NCI-H526 treated with DMSO at 0.1 percent for 48 hours (cell line): ENCODE results near the gene LRP5.
A peak's percentile ranks its signal among the peaks of the same experiment; 100 is the strongest.

Experiments used
- DNase-seq: peaks from one replicate; lab custom pipeline; 2025; lab: John Stamatoyannopoulos, UW

LRP5 gene

DNA sequence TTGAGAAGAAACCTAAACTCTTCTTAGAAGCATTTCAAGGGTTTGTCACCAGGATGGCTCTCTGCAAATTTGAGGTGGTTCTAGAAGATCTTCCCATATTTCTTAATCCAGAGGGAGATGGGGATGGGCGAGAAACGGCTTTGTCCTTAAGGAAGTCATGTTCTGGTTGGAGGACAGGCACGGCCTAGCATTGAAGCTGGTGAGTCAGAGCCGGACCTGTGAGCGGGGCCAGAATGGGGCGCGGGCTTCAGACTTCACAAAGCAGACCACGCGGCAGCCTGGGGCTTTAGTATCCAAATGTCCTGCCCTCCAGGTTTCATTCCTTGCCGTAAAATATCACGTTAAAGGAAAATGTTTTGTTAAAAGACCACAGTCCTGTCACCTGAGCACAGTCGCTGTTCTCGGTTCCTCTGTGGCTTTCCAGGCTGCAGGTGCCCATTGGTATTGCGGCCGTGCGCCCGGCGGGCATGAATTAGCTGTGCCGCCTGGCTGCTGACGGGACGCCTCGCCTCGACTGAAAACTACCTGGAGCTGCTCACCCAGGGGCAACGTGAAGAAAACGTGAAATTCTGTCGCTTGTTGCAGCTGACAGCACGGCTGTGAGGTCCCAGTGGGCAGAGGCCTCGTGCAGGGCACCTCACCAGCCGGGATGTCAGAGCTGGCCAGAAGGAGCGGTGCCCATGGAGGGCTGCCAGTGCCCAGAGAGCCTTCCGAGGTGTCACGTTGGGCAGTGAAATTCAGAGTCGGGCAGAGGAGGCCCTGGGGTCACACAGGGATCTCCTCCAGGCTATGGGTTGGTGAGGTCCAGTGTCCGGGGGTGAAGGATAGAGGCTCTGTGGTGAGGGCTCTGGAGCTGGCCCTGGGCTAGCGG, 59.0 kb downstream of the LRP5 start:
- no peak for DNase-seq

GRCh38 chr11:68372114-68372513, 59.7 kb downstream of the LRP5 start:
- DNase-seq: no peak

DNA sequence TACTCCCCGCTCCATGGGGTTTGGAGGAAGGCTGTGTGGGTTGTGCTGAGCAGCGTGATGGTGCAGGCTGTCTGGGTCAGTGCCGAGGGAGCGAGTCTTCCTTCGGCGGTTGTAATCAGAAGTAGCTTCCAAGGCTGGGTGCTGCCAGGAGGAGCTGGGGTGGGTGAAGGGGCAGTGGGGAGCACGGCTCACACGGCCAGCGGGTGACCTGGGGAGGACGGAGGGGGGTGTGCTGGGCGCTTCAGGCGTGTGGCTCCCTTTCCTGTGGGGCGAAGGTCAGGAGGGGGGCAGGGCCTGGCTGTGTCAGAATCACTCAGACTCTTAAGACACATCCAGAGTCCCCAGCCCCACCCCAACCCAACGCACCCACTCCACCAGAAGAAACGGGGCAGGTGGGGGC, 60.2 kb downstream of the LRP5 start:
- no peak for DNase-seq

DNA sequence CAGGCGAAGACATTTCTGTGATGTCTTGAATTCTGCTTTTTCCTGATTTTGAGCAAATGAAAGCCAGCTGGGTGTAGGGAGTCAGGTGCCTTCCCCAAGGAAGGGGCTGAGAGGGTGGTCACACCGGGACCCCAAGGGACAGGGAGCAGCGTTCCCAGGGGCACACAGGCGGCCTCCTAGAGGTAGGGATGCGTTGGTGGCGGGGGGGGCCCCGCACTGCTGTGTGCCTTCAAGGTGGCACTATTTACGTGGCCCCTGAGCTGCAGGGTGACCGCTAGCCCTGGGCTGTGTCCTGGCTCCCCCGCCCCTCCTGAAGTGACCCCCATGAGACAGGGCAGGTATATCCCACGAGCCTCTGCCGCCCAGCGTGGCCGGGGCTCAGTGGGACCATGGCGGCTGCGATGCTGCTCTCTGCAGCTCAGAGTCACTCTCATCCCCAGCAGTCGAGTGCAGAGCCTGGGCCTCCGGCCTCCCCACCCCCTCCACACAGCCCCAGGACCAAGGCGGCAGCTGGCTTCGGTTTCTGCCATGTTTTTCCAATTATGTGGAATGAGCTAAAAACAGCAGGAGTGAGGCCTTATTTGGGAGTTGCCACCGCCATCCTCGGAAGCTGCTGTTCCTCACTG, 60.9 kb downstream of the LRP5 start:
- no peak for DNase-seq

- peak; percentile 27 for DNase-seq
Observed at GRCh38 chr11:68373815-68374501, 61.6 kb downstream of the LRP5 start.

DNA sequence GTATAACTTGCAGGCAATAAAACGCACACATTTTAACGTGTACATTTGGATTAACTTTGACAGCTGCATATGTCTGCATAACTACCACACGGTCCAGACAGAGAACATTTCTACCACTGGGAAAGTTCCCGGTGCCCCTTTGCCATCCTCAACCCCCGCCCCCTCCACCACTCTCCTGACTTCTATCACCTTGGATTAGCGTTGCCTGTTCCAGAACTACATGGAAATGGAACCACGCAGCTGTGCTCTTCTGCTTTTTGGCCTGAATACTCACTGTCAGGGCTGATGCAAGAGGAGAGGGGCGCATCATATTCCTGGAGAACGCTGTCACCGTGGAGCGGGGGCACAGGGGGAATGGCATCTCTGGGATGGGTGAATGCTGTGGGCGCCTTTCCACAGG, 62.1 kb downstream of the LRP5 start:
- DNase-seq: no peak

GRCh38 chr11:68375337-68375736, 62.9 kb downstream of the LRP5 start:
- DNase-seq: no peak

DNA sequence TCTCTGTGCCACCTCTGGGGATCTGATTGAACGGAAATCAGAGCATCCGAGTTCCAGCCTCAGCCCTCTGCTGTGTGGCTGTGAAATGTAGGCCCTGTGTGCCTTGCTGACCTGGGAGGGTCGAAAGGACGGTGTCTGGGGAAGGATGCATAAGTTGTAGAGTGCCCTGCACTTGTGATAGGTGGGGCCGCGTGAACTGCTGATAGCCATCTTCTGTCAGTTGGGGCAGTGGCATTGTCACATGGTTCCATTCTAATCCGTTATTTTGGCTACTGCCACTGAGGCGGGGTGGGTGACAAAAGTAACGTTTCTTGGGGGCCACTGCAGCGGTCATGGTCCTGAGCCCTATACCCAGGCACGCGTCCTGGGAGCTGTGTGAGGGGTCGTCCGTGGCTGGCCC, 63.4 kb downstream of the LRP5 start:
- DNase-seq: no peak

GRCh38 chr11:68377389-68377795, 65.0 kb downstream of the LRP5 start:
- DNase-seq: no peak

- peak; percentile 50 for DNase-seq
Observed at GRCh38 chr11:68379206-68379605, 66.8 kb downstream of the LRP5 start.

DNA sequence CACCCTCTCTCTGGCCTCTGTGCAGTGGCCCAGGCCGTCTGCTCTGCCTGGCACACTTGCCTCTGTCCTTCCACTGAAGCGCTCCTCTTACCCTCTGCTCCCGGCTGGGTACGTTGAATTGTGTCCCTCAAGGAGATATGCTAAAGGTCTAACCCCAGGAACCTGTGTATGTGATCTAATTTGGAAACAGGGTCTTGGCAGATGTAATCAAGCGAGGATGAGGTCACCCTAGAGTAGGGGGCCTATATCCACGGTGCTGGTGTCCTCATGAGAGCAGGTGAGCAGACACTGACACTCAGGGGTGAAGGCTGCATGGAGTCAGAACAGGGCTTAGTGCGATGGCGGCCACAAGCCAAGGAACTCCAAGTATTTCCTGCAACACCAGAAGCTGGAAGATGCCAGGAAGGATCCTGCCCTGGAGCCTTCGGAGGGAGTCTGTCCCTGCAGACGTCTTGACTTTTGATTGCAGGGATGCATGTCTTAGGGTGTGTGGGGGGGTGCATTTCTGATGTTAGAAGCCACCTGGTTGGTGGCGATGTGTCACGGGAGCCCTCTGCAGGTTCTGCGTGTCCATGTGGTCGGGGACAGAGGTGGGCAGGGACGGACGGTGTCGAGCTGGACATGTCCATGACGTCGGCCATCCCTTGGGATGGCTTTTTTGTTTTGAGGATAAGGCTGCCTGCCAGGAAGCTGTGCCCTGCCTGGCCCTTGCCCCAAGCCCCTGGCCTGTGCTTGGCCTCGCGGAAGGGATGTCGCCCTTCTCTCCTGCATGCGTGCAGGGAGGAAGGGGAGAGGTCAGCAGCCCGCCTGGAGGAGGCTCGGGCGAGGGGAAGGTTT, 68.6 kb downstream of the LRP5 start:
- no peak for DNase-seq

DNA sequence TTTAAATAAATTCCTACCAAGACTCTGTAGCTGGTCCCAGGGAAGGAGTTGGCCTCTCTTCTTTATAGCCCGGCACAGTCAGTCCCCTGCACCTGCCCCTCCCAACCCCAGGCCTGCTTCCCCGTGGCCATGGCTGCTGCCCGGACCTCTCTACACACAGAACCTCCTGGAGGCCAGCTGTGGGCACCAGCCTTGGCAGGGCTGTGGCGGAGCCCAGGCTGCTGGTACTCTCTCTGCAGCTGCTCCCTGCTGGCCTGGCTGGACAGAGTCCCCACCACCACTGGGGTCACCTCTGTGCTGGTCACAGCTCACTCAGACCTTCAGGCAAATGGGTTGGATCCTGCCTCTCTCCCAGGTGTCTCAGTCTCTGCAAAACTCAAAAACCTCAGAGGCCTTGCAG, 69.3 kb downstream of the LRP5 start:
- DNase-seq: no peak

DNA sequence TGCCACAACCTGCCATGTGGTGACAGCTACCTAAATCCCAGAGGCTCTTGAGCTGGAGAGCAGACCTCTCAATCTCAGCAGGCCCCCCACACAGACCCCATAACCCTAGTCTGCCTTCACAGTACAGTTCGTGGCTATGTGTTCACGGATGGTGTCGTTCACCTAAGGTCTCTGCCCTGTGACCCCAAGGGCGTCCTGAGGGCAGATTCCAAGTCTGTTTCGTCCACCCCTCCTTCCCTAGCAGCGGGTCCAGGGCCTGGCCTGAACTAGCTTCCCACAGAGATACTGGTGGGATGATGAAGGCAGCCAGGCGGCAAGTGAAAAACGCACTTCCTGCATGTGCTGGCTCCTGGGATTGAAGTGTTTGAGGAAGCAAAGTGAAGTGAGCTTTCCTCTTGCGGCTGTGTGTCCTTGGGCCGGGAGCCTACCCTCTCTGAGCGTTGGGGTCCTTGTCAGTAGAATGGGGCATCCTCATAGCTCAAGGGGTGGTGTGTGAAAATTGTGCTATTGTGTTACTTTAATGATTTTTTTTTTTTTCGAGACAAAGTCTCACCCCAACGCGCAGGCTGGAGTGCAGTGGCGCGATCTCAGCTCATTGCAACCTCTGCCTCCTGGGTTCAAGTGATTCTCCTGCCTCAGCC, 70.1 kb downstream of the LRP5 start:
- no peak for DNase-seq

- peak; percentile 9 for DNase-seq
Observed at GRCh38 chr11:68383976-68384501, 71.6 kb downstream of the LRP5 start.

DNA sequence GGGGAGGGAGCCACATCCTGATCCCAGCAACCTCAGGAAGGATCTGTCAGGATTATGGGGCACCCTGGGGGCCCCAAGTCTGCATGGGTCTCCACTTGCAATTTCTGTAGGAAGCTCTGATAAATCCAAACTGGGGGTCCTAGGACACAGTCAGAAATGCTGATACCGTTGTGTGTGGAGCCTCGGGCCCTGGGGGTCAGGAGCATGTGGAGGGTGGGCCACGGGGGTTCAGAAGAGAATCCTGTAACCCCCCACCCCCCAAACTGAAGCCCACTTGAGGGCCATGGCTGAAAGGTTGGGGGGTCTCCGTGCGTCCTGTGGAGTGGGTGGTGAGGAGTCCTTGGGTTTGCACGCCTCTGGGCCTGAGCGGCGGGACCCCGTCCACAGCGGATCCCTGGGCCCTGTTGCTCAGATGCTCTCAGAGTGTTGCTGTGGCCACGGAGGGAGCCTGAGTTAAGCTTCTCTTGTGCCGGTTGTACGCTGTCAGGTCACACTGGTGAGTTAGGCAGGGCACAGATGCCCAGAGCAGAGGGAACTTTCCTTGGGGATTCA, 72.2 kb downstream of the LRP5 start:
- no peak for DNase-seq

DNA sequence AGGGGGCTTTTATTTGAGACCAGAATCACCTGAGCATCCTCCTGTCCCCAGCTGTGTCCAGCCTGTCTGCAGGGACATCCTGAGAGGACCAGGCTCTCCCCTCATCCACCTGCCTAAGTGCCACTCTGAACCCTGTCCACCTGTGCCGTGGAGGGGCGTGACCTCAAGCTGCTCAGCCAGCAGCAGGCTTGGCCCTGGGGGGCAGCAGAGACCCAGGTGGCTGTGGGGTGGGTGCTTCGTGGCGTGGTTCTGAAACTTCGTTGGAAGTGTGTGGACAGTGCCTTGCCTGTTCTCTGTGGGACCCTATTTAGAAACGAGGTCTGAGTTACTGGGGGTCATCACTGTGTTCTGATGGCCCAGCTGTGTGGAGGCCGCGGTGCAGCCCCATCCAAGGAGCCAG, 72.7 kb downstream of the LRP5 start:
- no peak for DNase-seq

GRCh38 chr11:68386331-68386978, 74.1 kb downstream of the LRP5 start:
- no peak for DNase-seq

DNA sequence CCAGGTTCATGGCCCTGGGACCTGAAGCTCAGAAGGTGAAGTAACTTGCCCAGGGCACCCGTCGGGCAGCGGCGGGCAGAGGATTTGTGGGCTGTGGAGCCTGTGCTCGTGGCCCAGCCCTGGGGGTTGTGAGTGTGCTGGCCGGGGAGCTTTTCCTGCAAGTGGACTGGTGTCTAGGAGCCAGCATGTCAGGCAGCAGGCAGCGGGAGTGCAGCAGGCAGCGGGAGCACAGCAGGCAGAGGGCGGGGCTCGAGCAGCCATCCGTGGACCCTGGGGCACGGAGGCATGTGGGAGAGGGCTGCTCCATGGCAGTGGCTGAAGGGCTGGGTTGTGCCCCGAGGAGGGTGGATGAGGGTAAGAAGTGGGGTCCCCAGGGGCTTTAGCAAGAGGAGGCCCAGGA, 75.4 kb downstream of the LRP5 start:
- DNase-seq: no peak

GRCh38 chr11:68388595-68389198, 76.3 kb downstream of the LRP5 start:
- DNase-seq: no peak

DNA sequence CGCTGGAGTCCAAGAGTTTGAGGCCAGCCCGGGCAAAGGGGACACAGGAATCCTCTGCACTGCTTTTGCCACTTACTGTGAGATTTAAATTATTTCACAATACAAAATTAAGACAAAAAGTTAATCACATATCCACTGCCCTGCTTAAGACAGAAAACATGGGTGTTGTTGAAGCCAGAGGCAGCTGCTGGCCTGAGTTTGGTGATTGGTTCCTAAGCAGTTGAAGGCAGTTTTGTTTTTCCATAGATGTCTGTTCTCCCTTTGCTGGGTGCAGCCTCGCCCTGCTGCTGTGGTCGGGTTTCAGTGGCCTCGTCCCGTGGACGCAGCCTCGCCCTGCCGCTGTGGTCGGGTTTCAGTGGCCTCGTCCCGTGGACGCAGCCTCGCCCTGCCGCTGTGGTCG, 77.9 kb downstream of the LRP5 start:
- DNase-seq: no peak
